Medulla oblongata (tissue), 1 donor: ENCODE results near the gene EPB41L4A.
"Not testable (repeated sequence)": the region's sequence is repeated elsewhere in the genome, so short reads cannot be mapped to it uniquely, and the experiment has no call there.

Source experiments
- DNase-seq: peaks from one replicate; pipeline ENCODE4 v3.0.0-alpha.2; 2015; ENCODE audit errors: extremely low spot score

EPB41L4A gene

GRCh38 chr5:112397690-112398089 lies 21.4 kb downstream of the EPB41L4A start:
- DNase-seq = no peak

- no peak for DNase-seq
Observed at GRCh38 chr5:112396430-112396829, 22.6 kb downstream of the EPB41L4A start.

GRCh38 chr5:112395299-112395698 lies 23.8 kb downstream of the EPB41L4A start:
- DNase-seq = not testable (repeated sequence)

GRCh38 chr5:112390327-112390726 lies 28.8 kb downstream of the EPB41L4A start:
- DNase-seq = no peak

- no peak for DNase-seq
Observed at GRCh38 chr5:112388739-112389138, 30.3 kb downstream of the EPB41L4A start.

DNA sequence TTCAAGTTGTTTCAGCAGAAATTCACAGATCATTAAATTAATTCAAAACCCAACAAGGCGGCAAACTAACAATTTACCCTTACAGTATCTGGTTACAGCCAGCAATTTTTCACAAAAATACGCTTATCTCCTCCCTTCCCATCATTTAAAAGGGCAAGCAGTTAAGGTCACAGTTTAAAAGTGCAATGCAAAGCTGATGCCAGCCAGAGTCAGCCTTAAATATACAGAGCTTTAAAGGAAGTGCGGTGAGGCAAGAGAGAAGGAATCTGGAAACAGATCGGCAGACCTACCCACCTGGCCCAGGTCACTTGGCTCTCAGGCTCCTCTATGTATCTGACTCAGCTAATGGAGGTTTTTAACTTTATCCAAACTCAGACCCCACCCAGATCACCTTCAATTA lies 31.0 kb downstream of the EPB41L4A start:
- DNase-seq = no peak

DNA sequence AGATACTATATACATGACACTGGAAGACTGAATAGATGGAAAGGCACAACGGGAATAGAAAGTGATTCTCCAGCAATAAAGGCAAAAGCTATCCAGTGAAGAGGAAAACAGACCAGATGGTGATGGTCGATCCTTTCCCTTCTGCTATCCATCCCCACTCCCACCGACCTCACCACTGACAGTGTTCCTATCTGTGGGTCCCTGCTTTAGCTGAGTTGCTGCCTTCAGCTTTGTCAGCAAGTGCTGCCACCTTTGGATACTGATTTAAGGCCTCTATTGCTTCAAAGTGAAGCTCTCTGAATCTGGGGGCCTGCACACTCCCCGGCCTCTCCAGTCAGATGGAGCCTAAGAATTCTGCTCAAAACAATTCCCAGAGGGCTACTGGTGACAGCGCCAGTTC lies 32.3 kb downstream of the EPB41L4A start:
- no peak for DNase-seq

DNA sequence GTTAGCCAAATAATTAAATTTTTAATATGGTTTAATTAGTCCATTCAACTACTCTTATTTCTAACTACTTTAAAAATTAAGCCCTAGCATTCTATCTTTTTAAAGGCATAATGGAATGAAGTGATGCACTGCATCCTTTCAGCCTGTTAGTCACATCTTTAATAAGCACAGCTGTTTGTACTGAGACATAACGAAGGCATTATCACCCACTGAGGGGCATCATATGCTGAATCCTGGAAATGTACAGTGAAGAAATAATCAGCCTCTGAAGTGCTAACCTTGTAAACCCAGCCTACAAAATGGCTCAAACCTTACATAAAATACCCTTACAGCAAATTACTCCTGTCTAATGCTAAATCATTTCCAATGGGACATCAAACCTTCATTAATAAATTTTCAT lies 33.1 kb downstream of the EPB41L4A start:
- no peak for DNase-seq

GRCh38 chr5:112385566-112385965 lies 33.5 kb downstream of the EPB41L4A start:
- no peak for DNase-seq

GRCh38 chr5:112384523-112384922 lies 34.6 kb downstream of the EPB41L4A start:
- DNase-seq = no peak

DNA sequence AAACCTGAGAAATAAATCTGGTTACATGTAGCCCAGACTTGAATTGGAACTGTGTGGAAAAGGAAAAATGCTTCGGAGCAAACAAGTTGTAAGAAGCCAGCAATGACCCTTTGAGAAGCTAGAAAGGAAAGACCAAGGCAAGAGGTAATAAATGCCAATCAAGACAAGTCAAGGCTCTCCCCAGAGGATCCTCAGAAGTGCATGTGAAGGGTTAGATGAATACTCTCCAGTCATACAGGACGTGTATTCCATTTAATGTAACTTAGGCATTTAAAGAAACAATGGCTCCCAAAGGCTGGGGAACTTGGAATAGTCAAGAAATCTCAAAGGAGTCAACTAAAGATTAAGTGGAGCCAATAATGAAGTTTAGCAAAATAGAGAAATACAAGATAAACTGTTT lies 36.2 kb downstream of the EPB41L4A start:
- DNase-seq = no peak

DNA sequence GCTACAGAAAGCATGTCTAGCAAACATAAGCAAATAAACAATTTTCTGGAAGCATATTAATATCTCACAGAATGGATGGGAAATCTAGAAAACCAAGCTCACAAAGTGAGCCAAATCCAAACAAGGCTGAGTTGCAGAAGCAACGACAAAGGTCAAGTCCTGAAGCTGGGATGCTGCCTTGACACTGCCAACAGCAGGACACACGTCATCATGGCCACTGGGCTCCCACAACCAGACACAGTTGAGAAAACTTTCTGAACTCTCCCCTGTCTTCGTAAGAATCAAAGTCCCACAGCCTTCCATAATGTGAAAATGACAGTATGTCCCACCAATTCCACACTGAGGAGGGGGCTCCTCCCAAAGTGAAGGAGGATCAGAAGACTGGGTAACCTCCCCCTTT lies 37.6 kb downstream of the EPB41L4A start:
- DNase-seq = no peak

DNA sequence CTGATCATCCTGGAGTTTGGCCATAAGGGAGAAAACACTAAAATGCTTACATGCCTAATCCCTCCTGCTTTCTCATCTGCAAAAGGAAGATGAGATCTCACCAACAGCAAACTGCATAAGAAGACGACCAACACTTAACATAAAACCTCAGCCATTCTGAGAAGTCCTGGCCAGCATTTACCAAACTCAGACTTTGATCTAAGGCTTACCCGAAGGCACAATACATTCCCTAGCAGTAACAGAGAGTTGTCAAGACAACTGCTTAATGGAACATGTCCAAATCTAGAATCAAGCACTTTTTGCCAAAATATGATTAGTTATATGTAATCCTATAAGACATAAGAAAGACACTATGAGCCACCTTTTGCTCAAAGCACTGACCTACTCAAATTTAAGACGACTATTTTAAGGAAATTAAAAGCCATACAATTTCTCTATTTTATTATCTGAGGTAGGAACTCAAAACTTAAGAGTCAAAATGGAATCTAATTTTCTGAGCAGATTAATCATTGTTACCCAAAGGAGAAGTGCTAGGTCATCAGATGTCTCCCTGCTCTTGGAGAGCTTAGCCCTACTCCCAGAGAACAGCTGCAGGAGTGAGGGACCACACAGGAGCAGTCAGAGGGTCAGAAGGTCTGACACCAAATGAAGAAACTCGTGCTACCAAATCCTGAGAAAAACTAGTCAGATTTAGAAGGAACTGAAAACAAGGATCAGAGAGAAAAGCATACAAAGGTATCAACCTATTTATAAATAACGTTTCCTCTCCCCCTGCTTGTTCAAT lies 39.3 kb downstream of the EPB41L4A start:
- no peak for DNase-seq

- no peak for DNase-seq
Observed at GRCh38 chr5:112374818-112375217, 44.3 kb downstream of the EPB41L4A start.

GRCh38 chr5:112374356-112374755 lies 44.7 kb downstream of the EPB41L4A start:
- no peak for DNase-seq

GRCh38 chr5:112373885-112374284 lies 45.2 kb downstream of the EPB41L4A start:
- DNase-seq = no peak

DNA sequence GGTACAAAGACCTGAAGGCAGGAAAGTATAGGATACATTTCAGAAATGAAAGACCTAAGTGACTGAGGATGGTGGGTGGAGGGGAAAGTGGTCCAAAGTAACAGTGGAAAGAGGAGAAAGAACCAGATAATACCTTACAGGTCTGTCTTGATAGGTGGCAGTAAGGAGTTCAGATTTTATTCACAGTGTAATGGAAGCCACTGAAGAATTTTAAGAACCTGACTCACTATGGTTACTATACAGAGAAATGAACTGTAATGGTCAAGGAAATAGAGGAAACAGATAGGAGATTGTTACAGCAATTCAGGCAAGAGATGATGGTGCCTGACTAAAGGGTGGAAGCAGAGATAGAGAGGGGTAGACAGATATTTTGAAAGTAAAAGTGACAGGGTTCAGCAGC lies 46.5 kb downstream of the EPB41L4A start:
- DNase-seq = no peak

- DNase-seq = no peak
Observed at GRCh38 chr5:112371067-112371466, 48.0 kb downstream of the EPB41L4A start.

- DNase-seq = no peak
Observed at GRCh38 chr5:112367400-112367799, 51.7 kb downstream of the EPB41L4A start.

GRCh38 chr5:112366987-112367386 lies 52.1 kb downstream of the EPB41L4A start:
- DNase-seq = no peak

DNA sequence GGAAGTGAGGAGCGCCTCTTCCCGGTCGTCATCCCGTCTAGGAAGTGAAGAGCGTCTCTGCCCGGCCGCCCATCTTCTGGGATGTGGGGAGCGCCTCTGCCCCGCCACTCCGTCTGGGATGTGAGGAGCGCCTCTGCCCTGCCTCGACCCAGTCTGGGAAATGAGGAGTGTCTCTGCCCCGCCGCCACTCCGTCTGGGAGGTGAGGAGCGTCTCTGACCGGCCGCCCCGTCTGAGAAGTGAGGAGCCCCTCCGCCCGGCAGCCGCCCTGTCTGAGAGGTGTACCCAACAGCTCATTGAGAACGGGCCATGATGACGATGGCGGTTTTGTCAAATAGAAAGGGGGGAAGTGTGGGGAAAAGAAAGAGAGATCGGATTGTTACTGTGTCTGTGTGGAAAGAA lies 58.3 kb downstream of the EPB41L4A start:
- not testable (repeated sequence) for DNase-seq

DNA sequence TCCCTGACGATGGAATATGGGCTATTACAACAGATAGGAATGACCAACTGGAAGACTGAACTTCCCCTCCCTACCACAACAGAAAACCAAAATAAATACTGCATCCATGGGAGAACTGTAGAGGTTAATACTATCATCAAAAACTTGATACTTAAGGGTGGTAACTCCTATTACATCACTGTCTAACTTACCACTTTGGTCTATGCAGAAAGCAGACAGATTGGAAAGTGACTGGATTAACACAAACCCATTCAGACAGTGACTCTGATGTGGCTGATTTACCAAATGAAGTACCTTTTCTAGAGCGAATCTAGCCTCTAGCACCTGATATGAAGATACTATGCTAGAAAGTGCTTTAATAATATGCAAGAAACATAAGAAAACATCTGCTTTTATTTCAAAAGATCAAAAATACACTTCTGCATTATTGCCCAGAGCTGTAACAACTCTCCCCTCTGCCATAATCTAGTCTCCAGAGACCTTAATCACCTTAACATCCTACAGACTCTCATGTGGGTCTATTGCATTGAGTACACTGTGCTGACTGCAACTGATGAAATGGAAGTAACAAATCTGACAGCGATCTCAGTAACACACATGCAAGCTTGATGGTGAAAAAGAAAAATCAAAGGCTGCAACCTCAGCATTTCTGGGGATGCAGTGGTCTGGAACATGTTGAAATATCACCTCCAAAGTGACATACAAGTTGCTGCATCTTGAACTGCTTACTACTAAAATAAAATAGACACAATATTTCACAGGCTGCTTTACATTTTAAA lies 62.7 kb downstream of the EPB41L4A start:
- no peak for DNase-seq

DNA sequence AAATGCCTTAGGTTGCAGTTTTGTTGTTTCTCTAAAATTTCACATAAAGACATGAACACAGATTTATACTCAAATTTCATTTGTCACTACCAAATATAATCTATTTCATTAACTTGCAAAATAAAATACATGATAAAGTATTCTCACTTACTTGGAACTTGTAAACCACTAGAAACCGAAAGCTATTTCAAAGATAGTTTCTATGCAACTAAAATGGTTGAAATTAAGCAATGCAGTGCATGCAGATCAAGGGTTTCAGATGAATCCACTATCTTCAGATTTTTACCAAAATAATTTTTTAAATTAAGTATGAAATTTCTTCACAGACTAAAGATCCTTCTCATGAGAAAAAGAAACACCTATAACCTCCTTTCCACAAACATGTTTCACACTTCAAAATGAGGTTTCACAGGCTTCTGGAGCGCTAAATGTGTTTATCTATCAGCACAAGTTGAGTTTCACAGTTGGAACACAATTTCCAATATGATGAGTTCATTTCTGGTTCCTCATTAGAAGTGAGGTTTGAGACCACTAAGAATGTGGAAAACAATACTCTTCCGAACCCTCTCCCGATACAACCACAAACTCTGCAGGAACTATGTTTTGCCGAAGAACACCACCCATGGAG lies 63.9 kb downstream of the EPB41L4A start:
- DNase-seq = no peak
